ENCODE results near the gene CEP43. TPM values are rescaled to one million over a fixed set of nuclear protein-coding genes. Genes with fewer than 3 reads are reported as not detected.

Gene CEP43
- total RNA-seq, 1 donor from 2014 or later, result 12.3 TPM

DNA sequence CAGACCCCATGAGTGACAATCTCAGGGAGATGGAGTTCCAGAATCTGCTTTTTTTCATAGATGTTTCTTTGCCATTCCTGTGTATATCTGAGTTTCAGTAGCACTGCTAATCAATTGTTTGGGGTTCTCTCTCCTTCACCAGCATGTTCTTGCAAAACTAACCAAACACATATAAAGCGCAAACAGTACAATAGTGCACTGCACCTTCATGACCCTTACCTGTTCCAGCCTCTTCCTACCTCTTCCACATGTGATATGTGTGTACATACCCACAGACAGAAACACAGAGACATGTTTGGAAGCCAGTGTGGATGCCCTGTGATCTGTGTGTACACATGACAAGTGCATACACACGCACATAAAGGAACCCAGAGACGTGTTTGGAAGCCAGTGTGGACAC is 1.8 kb upstream of the CEP43 start:
- H3K9me3 ChIP-seq (replicated peaks), result no peaks in the 10 kb centered on the region
- intact Hi-C loops (cut with micrococcal nuclease), result no loop called here
- peaks cover 38% of the 10 kb centered on the region for H3K4me1 ChIP-seq
- H3K36me3 ChIP-seq, result no peaks in the 10 kb centered on the region
- peak overlapping the region; percentile 97 for H3K4me3 ChIP-seq
- no peak overlapping the region for H3K27ac ChIP-seq (replicated peaks)
- DNase-seq, result no peak
- TF ChIP-seq CTCF (IDR thresholded peaks at IDR 0.05; ENCODE audit: borderline replicate concordance), result no peak
- no peaks in the 10 kb centered on the region for H3K27me3 ChIP-seq (ENCODE audit: low read depth)

- DNase-seq, result peak; percentile 47
- no peaks in the 10 kb centered on the region for H3K27me3 ChIP-seq (ENCODE audit: low read depth)
- peaks cover 38% of the 10 kb centered on the region for H3K4me1 ChIP-seq
- no peaks in the 10 kb centered on the region for H3K36me3 ChIP-seq
- TF ChIP-seq CTCF (IDR thresholded peaks at IDR 0.05; ENCODE audit: borderline replicate concordance), result peak; percentile 57
- peak overlapping the region; percentile 97 for H3K4me3 ChIP-seq
- H3K9me3 ChIP-seq (replicated peaks), result no peaks in the 10 kb centered on the region
- intact Hi-C loops (cut with micrococcal nuclease), result no loop called here
- H3K27ac ChIP-seq (replicated peaks), result no peak overlapping the region
Observed at GRCh38 chr6:166997768-166998255, 1.4 kb upstream of the CEP43 start.

GRCh38 chr6:166998256-166999144 is 697 bp upstream of the CEP43 start:
- TF ChIP-seq CTCF (IDR thresholded peaks at IDR 0.05; ENCODE audit: borderline replicate concordance), result no peak
- intact Hi-C loops (cut with micrococcal nuclease), result no loop called here
- H3K27ac ChIP-seq (replicated peaks), result peak overlapping the region; percentile 82
- H3K4me3 ChIP-seq, result peak overlapping the region; percentile 97
- H3K9me3 ChIP-seq (replicated peaks), result no peaks in the 10 kb centered on the region
- peaks cover 38% of the 10 kb centered on the region for H3K4me1 ChIP-seq
- DNase-seq, result peak; percentile 26
- H3K27me3 ChIP-seq (ENCODE audit: low read depth), result no peaks in the 10 kb centered on the region
- no peaks in the 10 kb centered on the region for H3K36me3 ChIP-seq

- no peak for TF ChIP-seq CTCF (IDR thresholded peaks at IDR 0.05; ENCODE audit: borderline replicate concordance)
- Histone ChIP-seq H3K27ac (replicated peaks) (peak overlapping the region; percentile 82), H3K27me3 (ENCODE audit: low read depth) (no peaks in the 10 kb centered on the region), H3K4me1 (peaks cover 38% of the 10 kb centered on the region), H3K4me3 (peak overlapping the region; percentile 97), H3K36me3 (peaks cover 4% of the 10 kb centered on the region), H3K9me3 (replicated peaks) (no peaks in the 10 kb centered on the region)
- intact Hi-C loops (cut with micrococcal nuclease), result no loop called here
- DNase-seq, result no peak
Observed at GRCh38 chr6:166999884-167000253, 672 bp downstream of the CEP43 start.

DNA sequence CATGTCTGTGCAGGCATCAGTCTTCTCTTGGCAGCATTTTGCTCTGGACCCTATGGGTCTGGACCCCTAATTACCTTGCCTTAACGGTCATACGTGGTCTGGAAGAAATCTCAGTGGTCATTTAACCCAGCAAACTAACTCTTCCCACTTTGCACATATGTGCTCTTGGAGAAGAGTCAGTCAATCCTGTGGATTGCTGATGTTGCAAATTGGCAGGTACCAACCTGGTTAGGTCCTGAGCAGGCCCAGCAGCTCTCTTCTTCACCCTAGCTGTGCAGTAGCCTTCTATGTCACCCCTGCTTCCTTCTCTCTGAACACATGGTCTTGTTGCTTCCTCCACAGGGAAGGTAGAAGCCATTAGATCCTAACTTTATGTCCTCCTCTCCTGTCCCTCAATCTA is 1.6 kb downstream of the CEP43 start:
- H3K27ac ChIP-seq (replicated peaks), result no peak overlapping the region
- intact Hi-C loops (cut with micrococcal nuclease), result no loop called here
- DNase-seq, result no peak
- H3K27me3 ChIP-seq (ENCODE audit: low read depth), result no peaks in the 10 kb centered on the region
- H3K4me3 ChIP-seq, result no peak overlapping the region
- H3K36me3 ChIP-seq, result peaks cover 4% of the 10 kb centered on the region
- peaks cover 47% of the 10 kb centered on the region for H3K4me1 ChIP-seq
- no peak for TF ChIP-seq CTCF (IDR thresholded peaks at IDR 0.05; ENCODE audit: borderline replicate concordance)
- no peaks in the 10 kb centered on the region for H3K9me3 ChIP-seq (replicated peaks)
